ENCODE measurements around the gene FRRS1L.

Gene FRRS1L

GRCh38 chr9:109172935-109173334 is 5.9 kb upstream of the FRRS1L start:
- DNase-seq = no peak

GRCh38 chr9:109171926-109172325 is 4.9 kb upstream of the FRRS1L start:
- DNase-seq = no peak

DNA sequence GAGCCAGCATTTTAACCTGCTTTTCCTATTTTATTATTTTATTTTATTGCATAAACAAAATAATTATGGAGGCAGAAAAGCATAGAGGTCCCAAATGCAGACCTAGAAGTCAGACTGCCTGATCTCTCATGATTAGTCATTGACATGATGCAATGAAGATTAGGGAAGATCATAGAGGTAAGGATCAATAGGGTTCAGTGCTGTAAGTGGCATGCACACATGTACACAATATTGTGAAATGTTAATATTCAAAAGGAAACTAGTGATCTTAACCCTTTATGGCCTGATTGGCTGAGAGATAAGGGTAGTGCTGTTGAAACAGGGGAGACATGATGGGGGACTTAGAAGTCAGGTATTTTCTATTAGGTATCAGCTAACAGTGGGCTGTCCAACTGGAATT is 1.1 kb upstream of the FRRS1L start:
- no peak for DNase-seq

GRCh38 chr9:109167716-109168115 is 667 bp upstream of the FRRS1L start:
- DNase-seq = no peak

- DNase-seq = no peak
Measured at GRCh38 chr9:109166171-109166770, 778 bp downstream of the FRRS1L start.

- no peak for DNase-seq
Measured at GRCh38 chr9:109164042-109164441, 3.0 kb downstream of the FRRS1L start.

GRCh38 chr9:109163194-109163593 is 3.9 kb downstream of the FRRS1L start:
- DNase-seq = no peak

DNA sequence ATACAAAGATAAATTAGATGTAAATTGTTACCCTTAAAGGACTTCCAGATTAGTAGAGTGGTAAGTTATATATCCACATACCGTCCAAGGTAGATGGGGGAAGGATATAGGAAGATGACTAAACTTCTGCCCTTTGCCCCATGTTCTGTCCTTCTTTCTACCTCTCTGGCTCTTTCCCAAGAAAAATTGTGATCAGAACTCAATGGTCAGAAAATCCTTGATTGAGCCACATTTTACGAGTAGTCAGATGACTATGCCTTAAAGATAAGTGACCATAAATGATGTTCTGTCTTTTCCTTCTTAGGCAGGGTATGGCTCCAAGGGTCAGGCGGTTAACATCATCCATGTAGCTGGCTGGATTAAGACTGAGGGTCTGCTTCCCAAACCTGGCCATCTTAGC is 4.4 kb downstream of the FRRS1L start:
- DNase-seq = no peak

- no peak for DNase-seq
Measured at GRCh38 chr9:109161471-109161870, 5.6 kb downstream of the FRRS1L start.

GRCh38 chr9:109159583-109159982 is 7.5 kb downstream of the FRRS1L start:
- DNase-seq = no peak

- DNase-seq = no peak
Measured at GRCh38 chr9:109158651-109159050, 8.4 kb downstream of the FRRS1L start.

GRCh38 chr9:109156708-109157107 is 10.3 kb downstream of the FRRS1L start:
- no peak for DNase-seq

GRCh38 chr9:109150925-109151545 is 16.0 kb downstream of the FRRS1L start:
- no peak for DNase-seq

DNA sequence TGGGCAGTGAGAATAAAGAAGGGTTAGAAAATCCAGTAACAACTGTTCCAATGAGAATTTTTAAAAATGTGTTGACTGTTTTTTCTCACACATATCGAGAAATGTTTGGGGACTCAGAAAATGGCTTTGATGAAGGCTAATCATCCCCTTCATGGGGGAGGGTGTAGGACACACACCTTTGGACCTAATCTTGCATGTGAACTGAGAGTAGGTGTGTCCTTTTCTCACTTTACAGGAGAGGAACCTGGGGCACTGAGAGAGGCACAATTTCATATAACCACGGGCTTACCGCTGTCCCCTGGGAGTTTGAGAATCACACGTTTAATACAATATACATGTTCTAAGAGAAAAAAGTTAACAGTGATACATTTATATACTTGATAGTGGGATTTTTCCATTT is 17.3 kb downstream of the FRRS1L start:
- no peak for DNase-seq

DNA sequence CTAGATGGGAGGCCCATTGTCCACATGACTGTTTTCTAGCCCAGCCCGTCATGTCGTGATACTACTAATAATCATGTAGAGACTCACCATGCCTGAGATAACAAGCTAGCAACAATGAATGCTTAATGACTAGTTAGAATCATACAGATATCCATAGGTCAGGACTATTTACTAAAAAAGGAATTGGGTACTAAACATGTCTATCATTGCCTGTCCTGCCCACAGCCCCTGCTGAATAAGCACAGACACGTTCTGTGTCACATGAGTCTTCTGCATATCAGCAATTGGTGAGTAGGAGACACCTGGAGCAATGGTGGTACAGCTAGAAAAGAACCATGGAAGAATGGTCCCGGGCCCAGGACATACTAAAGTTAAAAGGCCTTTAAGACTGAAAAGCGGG is 18.0 kb downstream of the FRRS1L start:
- no peak for DNase-seq

GRCh38 chr9:109145051-109145450 is 22.0 kb downstream of the FRRS1L start:
- no peak for DNase-seq

DNA sequence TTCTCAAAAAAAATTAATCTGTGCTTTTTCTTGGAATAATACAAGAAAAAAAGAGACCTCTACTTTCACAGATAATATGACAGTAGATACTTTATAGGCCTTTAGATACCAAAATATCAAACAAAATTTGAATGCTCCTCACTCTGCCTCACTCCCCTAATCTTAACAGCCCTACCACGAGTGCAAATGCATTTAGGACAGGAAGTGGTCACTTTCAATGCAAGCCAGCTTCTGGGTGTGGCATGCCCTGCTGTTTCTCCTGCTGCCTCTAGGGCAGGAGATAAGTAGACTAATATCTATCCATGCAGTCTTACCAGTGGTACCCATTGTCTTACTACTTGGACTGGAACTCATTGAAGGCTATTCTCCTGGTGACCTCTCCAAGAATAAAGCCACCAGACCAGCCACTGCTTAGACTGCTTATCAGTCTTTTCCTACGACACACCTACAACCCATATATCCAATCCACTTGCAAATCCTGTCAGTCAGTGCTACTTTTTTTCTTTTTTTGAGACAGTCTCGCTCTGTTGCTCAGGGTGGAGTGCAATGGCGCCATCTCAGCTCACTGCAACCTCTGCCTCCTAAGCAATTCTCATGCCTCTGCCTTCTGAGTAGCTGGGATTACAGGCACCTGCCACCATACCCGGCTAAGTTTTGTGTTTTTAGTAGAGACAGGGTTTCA is 23.0 kb downstream of the FRRS1L start:
- DNase-seq = no peak

DNA sequence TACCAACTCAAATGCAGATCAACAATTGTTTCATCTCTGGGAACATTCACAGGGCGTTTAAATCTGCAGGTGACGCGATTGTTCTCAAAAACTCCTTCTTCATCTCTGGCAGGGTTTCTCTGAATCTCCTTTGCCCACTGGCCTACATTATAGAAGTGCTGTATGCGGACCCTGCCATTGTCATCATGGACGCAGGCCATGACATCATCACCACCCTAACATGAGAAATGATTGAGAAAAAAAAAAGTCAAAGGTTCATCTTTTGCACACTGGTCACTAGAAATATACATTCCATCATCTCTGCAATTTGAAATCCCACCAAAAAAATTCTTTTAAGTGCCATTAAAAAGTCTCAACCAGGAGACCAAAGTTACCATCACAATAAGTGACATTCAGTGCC is 25.7 kb downstream of the FRRS1L start:
- DNase-seq = no peak

GRCh38 chr9:109139851-109140250 is 27.2 kb downstream of the FRRS1L start:
- DNase-seq = no peak

GRCh38 chr9:109138421-109138820 is 28.6 kb downstream of the FRRS1L start:
- no peak for DNase-seq

GRCh38 chr9:109134167-109134578 is 32.9 kb downstream of the FRRS1L start:
- DNase-seq = no peak

DNA sequence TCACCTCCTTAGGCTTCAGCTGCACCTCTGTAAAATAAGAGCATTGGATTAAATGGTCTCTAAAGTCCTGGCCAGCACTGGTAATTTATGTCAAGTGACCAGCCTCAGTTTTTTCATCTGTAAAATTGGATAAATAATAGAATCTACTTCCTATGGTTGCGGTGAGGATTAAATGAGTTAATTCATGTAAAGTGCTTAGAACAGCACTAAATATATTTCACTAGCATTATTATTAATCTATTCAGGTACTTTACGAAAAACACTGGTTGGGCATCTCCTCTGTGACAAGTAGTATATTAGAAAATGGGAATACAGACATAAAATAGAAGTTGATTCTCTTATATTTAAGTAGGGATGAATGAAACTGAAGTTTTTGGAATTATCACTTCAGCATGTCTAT is 33.5 kb downstream of the FRRS1L start:
- no peak for DNase-seq

DNA sequence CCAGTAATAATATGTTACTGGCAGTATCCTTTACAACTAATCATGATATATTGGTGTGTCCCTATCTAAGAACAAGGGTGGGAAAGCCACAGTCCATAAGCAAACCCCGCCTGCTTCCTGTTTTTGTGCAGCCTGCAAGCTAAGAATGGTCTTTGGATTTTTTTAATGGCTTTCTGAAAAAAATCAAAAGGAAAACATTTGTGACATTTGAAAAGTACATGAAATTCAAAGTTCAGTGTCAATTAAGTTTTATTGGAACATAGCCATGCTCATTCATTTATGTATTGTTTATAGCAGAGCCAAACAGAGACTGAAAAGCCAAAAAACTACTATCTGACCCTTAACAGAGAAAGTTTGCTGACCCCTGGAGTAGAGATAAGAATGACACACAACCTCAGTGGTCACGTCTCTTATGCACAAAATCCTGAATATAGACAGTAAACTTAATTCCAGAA is 34.5 kb downstream of the FRRS1L start:
- DNase-seq = no peak

GRCh38 chr9:109129470-109130197 is 37.4 kb downstream of the FRRS1L start:
- DNase-seq = no peak
